OCI-LY1 (cell line): Measurements from ENCODE around the gene RALGAPB.
"Not testable (repeated sequence)": the region's sequence is repeated elsewhere in the genome, so short reads cannot be mapped to it uniquely, and the experiment has no call there.

Experiments
- H2AFZ ChIP-seq: fragments of 200-600 bp; sonication (generic), shearing (Covaris generic); 2 replicates; pipeline ENCODE4 v1.6.0; 2014; ENCODE audit warnings: antibody characterized with exemption, mild to moderate bottlenecking, low read length
- H3F3A ChIP-seq: fragments of 200-600 bp; sonication (generic), shearing (Covaris generic); 2 replicates; pipeline ENCODE4 v1.6.0; 2014; ENCODE audit warnings: mild to moderate bottlenecking, antibody characterized with exemption, low read length, moderate library complexity; ENCODE audit not compliant: insufficient read depth
- H3K27ac ChIP-seq: fragments of 200-600 bp; sonication (generic); 2 replicates; pipeline ENCODE4 v1.5.1; 2014; ENCODE audit warnings: low read length, mixed run types, mild to moderate bottlenecking, low read depth; ENCODE audit not compliant: poor library complexity, severe bottlenecking
- H3K27me3 ChIP-seq: fragments of 200-600 bp; sonication (generic); 2 replicates; pipeline ENCODE4 v1.6.0; 2014; ENCODE audit warnings: antibody characterized with exemption, mild to moderate bottlenecking, low read length, moderate library complexity; ENCODE audit not compliant: insufficient read depth
- H3K36me3 ChIP-seq: fragments of 200-600 bp; sonication (generic); 2 replicates; pipeline ENCODE4 v1.6.1; 2014; ENCODE audit warnings: mild to moderate bottlenecking, antibody characterized with exemption, low read length, moderate library complexity, mixed read lengths; ENCODE audit not compliant: insufficient read depth
- H3K4me1 ChIP-seq: fragments of 200-600 bp; sonication (generic); 2 replicates; pipeline ENCODE4 v1.5.1; 2014; ENCODE audit warnings: mild to moderate bottlenecking, low read length, moderate library complexity; ENCODE audit not compliant: insufficient read depth, severe bottlenecking
- H3K4me2 ChIP-seq: fragments of 200-600 bp; sonication (generic), shearing (Covaris generic); 2 replicates; pipeline ENCODE4 v1.6.1; 2014; ENCODE audit warnings: low read length
- H3K4me3 ChIP-seq: fragments of 200-600 bp; sonication (generic); 2 replicates; pipeline ENCODE4 v1.5.1; 2014; ENCODE audit warnings: low read length, low read depth, mild to moderate bottlenecking, mixed read lengths; ENCODE audit not compliant: poor library complexity, severe bottlenecking
- H3K79me2 ChIP-seq: fragments of 200-600 bp; shearing (Covaris generic); 2 replicates; pipeline ENCODE4 v1.6.1; 2016; ENCODE audit warnings: mixed run types, low read length, mixed read lengths; ENCODE audit not compliant: insufficient read depth
- H3K9ac ChIP-seq: fragments of 200-600 bp; sonication (generic), shearing (Covaris generic); 2 replicates; pipeline ENCODE4 v1.6.1; 2014; ENCODE audit warnings: mild to moderate bottlenecking, low read length, mixed read lengths
- H3K9me2 ChIP-seq: fragments of 200-600 bp; sonication (generic), shearing (Covaris generic); 2 replicates; pipeline ENCODE4 v1.6.1; 2014; ENCODE audit warnings: low read depth, mild to moderate bottlenecking, low read length, mixed read lengths
- H3K9me3 ChIP-seq: fragments of 200-600 bp; shearing (Covaris generic); 2 replicates; pipeline ENCODE4 v1.6.1; 2014; ENCODE audit warnings: low read length, mixed read lengths
- H4K20me1 ChIP-seq: fragments of 200-600 bp; sonication (generic), shearing (Covaris generic); 2 replicates; pipeline ENCODE4 v1.6.0; 2016; ENCODE audit warnings: mild to moderate bottlenecking, low read length; ENCODE audit not compliant: insufficient read depth
- CTCF ChIP-seq: fragments of 200-600 bp; sonication (generic), shearing (Covaris generic); IDR thresholded peaks from 2 replicates; pipeline ENCODE4 v1.5.1; 2017; ENCODE audit warnings: mild to moderate bottlenecking, antibody characterized with exemption, low read length, moderate library complexity, mixed read lengths
- EZH2 ChIP-seq: fragments of 200-600 bp; sonication (generic), shearing (Covaris generic); IDR thresholded peaks from 2 replicates; pipeline ENCODE4 v1.8.0; 2017; ENCODE audit warnings: borderline replicate concordance, mixed run types, mild to moderate bottlenecking, antibody characterized with exemption, low read length, moderate library complexity, mixed read lengths

RALGAPB gene

DNA sequence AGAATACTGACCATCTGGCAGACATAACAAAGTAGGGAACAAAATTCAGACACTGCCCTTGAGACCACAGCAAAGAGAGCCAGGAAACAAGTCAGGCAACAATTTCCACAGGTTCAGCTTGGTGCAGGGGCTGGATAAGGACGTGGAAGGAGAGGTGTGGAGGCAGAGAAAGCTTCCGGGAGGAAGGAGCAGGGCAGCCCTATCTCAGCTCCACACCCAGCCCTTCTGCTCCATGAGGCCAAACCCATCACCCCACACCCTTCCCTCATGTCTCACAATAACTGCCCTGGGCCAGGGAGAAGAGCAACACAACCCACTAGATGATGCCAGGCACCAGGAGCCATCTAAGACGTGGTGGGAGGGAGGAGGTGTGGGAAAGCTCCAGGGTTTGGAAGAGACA is 43.3 kb upstream of the RALGAPB start:
- H3K9ac ChIP-seq, result no peak overlapping the region
- H3K27me3 ChIP-seq, result no peaks in the 10 kb centered on the region
- no peak overlapping the region for H3K4me2 ChIP-seq
- H3K27ac ChIP-seq, result no peak overlapping the region
- peaks cover 36% of the 10 kb centered on the region for H3K79me2 ChIP-seq
- H3K4me3 ChIP-seq, result no peak overlapping the region
- H4K20me1 ChIP-seq, result peaks cover 8% of the 10 kb centered on the region; the same call in 1 of the 2 replicates
- H3K36me3 ChIP-seq, result peaks cover 98% of the 10 kb centered on the region
- no peak overlapping the region for H2AFZ ChIP-seq
- TF ChIP-seq CTCF (no peak), EZH2 (no peak)
- H3K9me2 ChIP-seq, result no peaks in the 10 kb centered on the region
- no peaks in the 10 kb centered on the region for H3F3A ChIP-seq
- H3K9me3 ChIP-seq, result no peaks in the 10 kb centered on the region
- peaks cover 31% of the 10 kb centered on the region for H3K4me1 ChIP-seq

DNA sequence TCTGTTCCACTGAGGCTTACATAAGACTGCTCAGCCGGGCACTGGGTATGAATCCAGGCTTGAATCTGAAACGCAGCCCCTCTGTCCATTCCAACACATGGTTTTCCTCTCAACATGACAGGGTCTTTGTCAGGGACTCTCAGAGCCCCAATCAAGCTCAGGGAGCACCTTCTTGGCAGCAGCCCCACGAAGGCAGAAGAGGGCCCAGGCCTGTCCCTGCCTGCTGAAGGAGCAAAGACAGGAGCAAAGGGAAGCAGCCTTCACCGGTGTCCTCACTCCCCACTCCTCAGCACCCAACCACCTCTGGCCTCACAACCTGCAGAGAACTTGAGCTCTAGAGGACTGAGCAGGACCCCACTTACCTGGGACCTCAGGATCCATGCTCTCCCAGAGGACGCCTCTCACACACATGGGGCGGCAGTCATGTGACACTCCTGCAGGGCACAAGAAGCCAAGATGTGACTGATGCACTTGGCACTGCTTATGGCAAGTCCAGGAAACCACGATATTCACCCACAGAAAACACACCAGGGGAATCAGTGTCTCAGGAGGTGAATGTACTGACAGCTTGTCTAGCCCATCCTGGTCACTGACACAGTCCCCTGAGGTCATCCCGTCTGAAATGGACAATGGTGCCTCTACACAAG is 41.8 kb upstream of the RALGAPB start:
- H3K27me3 ChIP-seq, result no peaks in the 10 kb centered on the region
- no peak overlapping the region for H3K27ac ChIP-seq
- H3K4me2 ChIP-seq, result no peak overlapping the region
- H2AFZ ChIP-seq, result no peak overlapping the region
- TF ChIP-seq EZH2 (no peak), CTCF (no peak)
- H3K36me3 ChIP-seq, result peaks cover 90% of the 10 kb centered on the region
- no peak overlapping the region for H3K9ac ChIP-seq
- H3K4me1 ChIP-seq, result peaks cover 31% of the 10 kb centered on the region
- H3K9me3 ChIP-seq, result no peaks in the 10 kb centered on the region
- H4K20me1 ChIP-seq, result peaks cover 8% of the 10 kb centered on the region; the same call in 1 of the 2 replicates
- no peaks in the 10 kb centered on the region for H3K9me2 ChIP-seq
- peaks cover 44% of the 10 kb centered on the region for H3K79me2 ChIP-seq
- no peaks in the 10 kb centered on the region for H3F3A ChIP-seq
- H3K4me3 ChIP-seq, result no peak overlapping the region

GRCh38 chr20:38432292-38432691 is 40.4 kb upstream of the RALGAPB start:
- no peak overlapping the region for H2AFZ ChIP-seq
- peaks cover 31% of the 10 kb centered on the region for H3K4me1 ChIP-seq
- no peak overlapping the region for H3K9ac ChIP-seq
- no peak for TF ChIP-seq CTCF
- no peak for TF ChIP-seq EZH2
- H3K4me2 ChIP-seq, result peak overlapping the region; percentile 38
- peaks cover 44% of the 10 kb centered on the region for H3K79me2 ChIP-seq
- no peaks in the 10 kb centered on the region for H3F3A ChIP-seq
- H3K27ac ChIP-seq, result no peak overlapping the region
- peaks cover 75% of the 10 kb centered on the region for H3K36me3 ChIP-seq
- no peaks in the 10 kb centered on the region for H3K9me3 ChIP-seq
- H4K20me1 ChIP-seq, result peaks cover 8% of the 10 kb centered on the region; the same call in 1 of the 2 replicates
- H3K4me3 ChIP-seq, result peak overlapping the region; percentile 96
- H3K9me2 ChIP-seq, result no peaks in the 10 kb centered on the region
- no peaks in the 10 kb centered on the region for H3K27me3 ChIP-seq

- peak overlapping the region; percentile 70 for H3K4me2 ChIP-seq
- H3K9me3 ChIP-seq, H3K9ac ChIP-seq, H3K27ac ChIP-seq, H3F3A ChIP-seq, H4K20me1 ChIP-seq, H2AFZ ChIP-seq, H3K27me3 ChIP-seq, H3K9me2 ChIP-seq: not testable (repeated sequence)
- peak overlapping the region; percentile 96 for H3K4me3 ChIP-seq
- H3K4me1 ChIP-seq, result peaks cover 31% of the 10 kb centered on the region
- H3K36me3 ChIP-seq, result peaks cover 69% of the 10 kb centered on the region
- peaks cover 44% of the 10 kb centered on the region for H3K79me2 ChIP-seq
Measured at GRCh38 chr20:38432870-38433269, 39.8 kb upstream of the RALGAPB start.
